Muscle layer of duodenum (tissue), 2 donors: ENCODE measurements around the gene FBXO5.
"Not testable (repeated sequence)": the region's sequence is repeated elsewhere in the genome, so short reads cannot be mapped to it uniquely, and the experiment has no call there.

ENCODE experiments used
- H3K27ac ChIP-seq: one replicate; pipeline ENCODE4 v1.7.0; 2013; ENCODE audit warnings: mild to moderate bottlenecking, low read length
- H3K27me3 ChIP-seq: one replicate; pipeline ENCODE4 v1.7.0; 2013; ENCODE audit warnings: low read depth, mild to moderate bottlenecking, control low read depth, low read length
- H3K36me3 ChIP-seq, 2 donors: one replicate each; pipeline ENCODE4 v1.7.0; 2013; ENCODE audit warnings: low read length in 2 of 2, control low read depth in 1 of 2, mild to moderate bottlenecking in 1 of 2; ENCODE audit not compliant: insufficient read depth in 2 of 2, control insufficient read depth in 1 of 2
- H3K4me1 ChIP-seq, 2 donors: one replicate each; pipeline ENCODE4 v1.7.0; 2013; ENCODE audit warnings: low read length in 2 of 2, mild to moderate bottlenecking in 2 of 2, control low read depth in 1 of 2, moderate library complexity in 1 of 2; ENCODE audit not compliant: insufficient read depth in 2 of 2, control insufficient read depth in 1 of 2
- H3K4me3 ChIP-seq, 2 donors: one replicate each; pipeline ENCODE4 v1.7.0; 2013; ENCODE audit warnings: low read length in 2 of 2, low read depth in 1 of 2, mild to moderate bottlenecking in 1 of 2
- H3K9me3 ChIP-seq, 2 donors: one replicate each; pipeline ENCODE4 v1.7.0; 2013; ENCODE audit warnings: low read length in 2 of 2, control low read depth in 1 of 2, mild to moderate bottlenecking in 1 of 2; ENCODE audit not compliant: control insufficient read depth in 1 of 2
- donor health status: healthy.

The FBXO5 gene

GRCh38 chr6:152973916-152974315 lies 8.9 kb downstream of the FBXO5 start:
- H3K9me3 ChIP-seq: peaks cover 0 to 4% of the 10 kb centered on the region in 2 donors
- H3K4me3 ChIP-seq: no peak overlapping the region
- H3K36me3 ChIP-seq: peaks cover 23 to 48% of the 10 kb centered on the region in 2 donors
- H3K27me3 ChIP-seq: no peaks in the 10 kb centered on the region
- no peak overlapping the region for H3K27ac ChIP-seq
- H3K4me1 ChIP-seq: no peaks in the 10 kb centered on the region

GRCh38 chr6:152969688-152970418 lies 13.0 kb downstream of the FBXO5 start:
- no peaks in the 10 kb centered on the region for H3K27me3 ChIP-seq
- no peaks in the 10 kb centered on the region for H3K4me1 ChIP-seq
- H3K4me3 ChIP-seq: no peak overlapping the region
- H3K27ac ChIP-seq: no peak overlapping the region
- H3K9me3 ChIP-seq: peaks cover 0 to 7% of the 10 kb centered on the region in 2 donors
- H3K36me3 ChIP-seq: peaks cover 23 to 43% of the 10 kb centered on the region in 2 donors

DNA sequence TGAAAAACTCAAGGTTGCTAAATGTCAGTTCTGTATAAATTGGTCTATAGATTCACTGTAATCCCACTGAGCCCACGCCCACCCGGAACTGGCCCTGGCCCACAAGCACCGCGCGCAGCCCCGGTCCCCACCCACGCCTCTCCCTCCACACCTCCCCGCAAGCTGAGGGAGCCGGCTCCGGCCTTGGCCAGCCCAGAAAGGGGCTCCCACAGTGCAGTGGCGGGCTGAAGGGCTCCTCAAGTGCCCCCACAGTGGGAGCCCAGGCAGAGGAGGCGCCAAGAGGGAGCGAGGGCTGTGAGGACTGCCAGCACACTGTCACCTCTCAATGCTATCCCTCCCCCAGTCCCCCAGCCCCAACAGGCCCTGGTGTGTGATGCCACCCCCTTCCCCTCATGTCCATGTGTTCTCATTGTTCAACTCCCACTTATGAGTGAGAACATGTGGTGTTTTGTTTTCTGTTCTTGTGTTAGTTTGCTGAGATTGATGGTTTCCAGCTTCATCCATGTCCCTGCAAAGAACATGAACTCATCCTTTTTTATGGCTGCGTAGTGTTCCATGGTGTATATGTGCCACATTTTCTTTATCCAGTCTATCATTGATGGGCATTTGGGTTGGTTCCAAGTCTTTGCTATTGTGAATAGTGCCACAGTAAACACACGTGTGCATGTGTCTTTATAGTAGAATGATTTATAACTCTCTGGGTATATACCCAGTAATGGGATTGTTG lies 16.5 kb downstream of the FBXO5 start:
- H3K9me3 ChIP-seq, H3K4me1 ChIP-seq, H3K4me3 ChIP-seq, H3K27me3 ChIP-seq, H3K27ac ChIP-seq: not testable (repeated sequence)
- H3K36me3 ChIP-seq: peaks cover 18 to 19% of the 10 kb centered on the region in 2 donors

- H3K27ac ChIP-seq: no peak overlapping the region
- no peaks in the 10 kb centered on the region for H3K4me1 ChIP-seq
- H3K27me3 ChIP-seq: no peaks in the 10 kb centered on the region
- no peak overlapping the region for H3K4me3 ChIP-seq
- H3K36me3 ChIP-seq: no peaks in the 10 kb centered on the region
- no peaks in the 10 kb centered on the region for H3K9me3 ChIP-seq
Observed at GRCh38 chr6:152959333-152959732, 23.5 kb downstream of the FBXO5 start.

GRCh38 chr6:152957796-152958195 lies 25.0 kb downstream of the FBXO5 start:
- Histone ChIP-seq H3K27me3 (no peaks in the 10 kb centered on the region), H3K4me3 (no peak overlapping the region), H3K9me3 (no peaks in the 10 kb centered on the region), H3K27ac (no peak overlapping the region), H3K4me1 (no peaks in the 10 kb centered on the region), H3K36me3 (no peaks in the 10 kb centered on the region)

- Histone ChIP-seq H3K27ac (no peak overlapping the region), H3K4me1 (no peaks in the 10 kb centered on the region), H3K27me3 (no peaks in the 10 kb centered on the region), H3K9me3 (no peaks in the 10 kb centered on the region), H3K36me3 (no peaks in the 10 kb centered on the region), H3K4me3 (no peak overlapping the region)
Observed at GRCh38 chr6:152954443-152954842, 28.4 kb downstream of the FBXO5 start.

DNA sequence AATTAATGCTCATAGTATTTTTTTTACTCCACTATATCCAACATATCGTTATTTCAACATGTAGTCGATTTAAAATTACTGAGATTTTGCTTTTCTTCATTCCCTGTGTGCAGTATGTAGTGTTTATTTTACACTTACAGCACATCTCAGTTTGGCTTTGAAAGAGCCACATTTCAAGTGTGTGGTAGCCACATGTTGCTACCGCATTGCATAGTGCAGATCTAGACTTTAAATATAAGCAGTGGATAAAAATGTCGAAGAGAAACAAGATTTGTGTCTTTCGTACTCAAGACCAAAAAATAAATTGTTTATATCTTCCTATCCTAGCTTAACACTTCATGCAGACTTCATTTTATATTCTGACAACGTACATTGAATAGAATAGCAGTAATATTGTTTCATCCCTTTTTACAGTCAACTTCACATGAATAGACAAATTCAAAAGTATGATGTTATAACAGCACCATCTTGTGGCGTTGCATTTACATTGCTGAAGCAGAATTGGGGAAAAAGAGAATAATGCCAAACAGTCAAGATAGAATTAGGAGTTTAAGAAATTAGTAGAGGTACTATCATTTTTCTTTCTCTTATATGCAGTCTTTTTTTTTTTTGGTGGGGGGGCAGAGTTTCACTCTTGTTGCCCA lies 29.9 kb downstream of the FBXO5 start:
- Histone ChIP-seq H3K36me3 (no peaks in the 10 kb centered on the region), H3K4me3 (no peak overlapping the region), H3K27ac (no peak overlapping the region), H3K4me1 (no peaks in the 10 kb centered on the region), H3K27me3 (no peaks in the 10 kb centered on the region), H3K9me3 (no peaks in the 10 kb centered on the region)

DNA sequence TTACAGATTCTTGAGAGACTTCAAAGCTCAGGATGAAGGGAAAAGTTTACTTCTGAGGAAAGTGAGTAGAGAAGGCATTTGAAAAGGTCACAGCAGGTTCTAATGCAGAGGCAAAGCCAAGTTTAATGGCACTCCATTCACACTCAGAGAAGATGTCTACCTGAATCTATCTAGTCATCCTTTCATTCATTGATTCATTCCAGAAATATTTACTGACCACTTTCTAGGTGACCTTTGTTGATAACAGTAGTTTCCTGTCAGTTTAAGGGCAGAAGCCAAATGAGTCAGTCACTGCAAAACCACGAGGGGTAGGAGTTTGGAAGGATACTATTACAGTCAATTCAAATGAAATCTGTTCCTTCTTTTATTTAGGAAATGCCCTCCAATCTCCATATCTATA lies 30.8 kb downstream of the FBXO5 start:
- no peaks in the 10 kb centered on the region for H3K27me3 ChIP-seq
- H3K4me1 ChIP-seq: no peaks in the 10 kb centered on the region
- H3K36me3 ChIP-seq: no peaks in the 10 kb centered on the region
- H3K9me3 ChIP-seq: no peaks in the 10 kb centered on the region
- H3K4me3 ChIP-seq: no peak overlapping the region
- H3K27ac ChIP-seq: no peak overlapping the region

GRCh38 chr6:152950240-152950639 lies 32.6 kb downstream of the FBXO5 start:
- Histone ChIP-seq H3K4me1 (no peaks in the 10 kb centered on the region), H3K9me3 (no peaks in the 10 kb centered on the region), H3K27me3 (no peaks in the 10 kb centered on the region), H3K4me3 (no peak overlapping the region), H3K27ac (no peak overlapping the region), H3K36me3 (no peaks in the 10 kb centered on the region)

- no peaks in the 10 kb centered on the region for H3K4me1 ChIP-seq
- H3K36me3 ChIP-seq: no peaks in the 10 kb centered on the region
- no peaks in the 10 kb centered on the region for H3K9me3 ChIP-seq
- H3K27me3 ChIP-seq: no peaks in the 10 kb centered on the region
- no peak overlapping the region for H3K4me3 ChIP-seq
- no peak overlapping the region for H3K27ac ChIP-seq
Observed at GRCh38 chr6:152948150-152948768, 34.6 kb downstream of the FBXO5 start.

- H3K4me1 ChIP-seq: no peaks in the 10 kb centered on the region
- H3K36me3 ChIP-seq: no peaks in the 10 kb centered on the region
- H3K27ac ChIP-seq: no peak overlapping the region
- no peaks in the 10 kb centered on the region for H3K27me3 ChIP-seq
- no peak overlapping the region for H3K4me3 ChIP-seq
- H3K9me3 ChIP-seq: no peaks in the 10 kb centered on the region
Observed at GRCh38 chr6:152946995-152947394, 35.8 kb downstream of the FBXO5 start.
